HT-29 (cell line): Measurements from ENCODE around the gene ABCB6. TPM values are rescaled to one million over a fixed set of nuclear protein-coding genes. Genes with fewer than 3 reads are reported as not detected.

ENCODE experiments used
- DNase-seq: peaks from one replicate; pipeline ENCODE4 v3.0.0-alpha.2; 2015; ENCODE audit warnings: low spot score
- total RNA-seq: library from RNA; depleted of rRNA; stranded (reverse); fragments of >200 nt; shearing (Covaris generic); gene quantifications from 2 replicates; pipeline ENCODE4 v1.2.3, GENCODE V29; 2014

ABCB6 gene
- total RNA-seq, 1 experiment from 2014 or later, result 33.6 TPM

DNA sequence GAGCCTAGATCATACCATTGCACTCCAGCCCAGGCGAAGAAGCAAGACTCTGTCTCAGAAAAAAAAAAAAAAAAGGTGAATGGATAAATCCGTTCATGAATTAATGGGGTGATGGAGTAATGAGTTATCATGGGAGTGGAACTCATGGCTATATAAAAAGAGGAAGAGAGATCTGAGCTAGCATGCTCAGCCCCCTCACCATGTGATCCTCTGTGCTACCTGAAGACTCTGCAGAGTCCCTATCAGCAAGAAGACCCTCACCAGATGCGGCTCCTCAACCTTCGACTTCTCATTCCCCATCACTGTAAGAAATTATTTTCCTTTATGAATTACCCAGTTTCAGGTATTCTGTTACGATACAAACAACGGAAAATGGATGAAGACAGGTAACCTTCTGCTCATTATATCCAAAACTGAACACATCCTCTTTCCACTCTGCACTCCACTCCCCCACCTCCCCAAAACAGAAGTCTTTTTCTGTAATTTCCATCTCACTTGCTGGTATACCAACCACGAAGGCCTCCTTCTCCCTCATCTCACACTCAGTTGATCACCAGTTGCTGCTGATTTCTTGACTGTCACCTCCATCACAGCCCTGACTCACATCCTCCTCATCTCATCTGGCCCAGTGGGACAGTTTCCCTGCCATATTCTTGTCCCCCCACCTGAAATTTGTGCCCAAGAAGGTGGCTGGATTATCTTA is 31.9 kb downstream of the ABCB6 start:
- no peak for DNase-seq

- DNase-seq, result no peak
Measured at GRCh38 chr2:219184121-219184520, 34.6 kb downstream of the ABCB6 start.

DNA sequence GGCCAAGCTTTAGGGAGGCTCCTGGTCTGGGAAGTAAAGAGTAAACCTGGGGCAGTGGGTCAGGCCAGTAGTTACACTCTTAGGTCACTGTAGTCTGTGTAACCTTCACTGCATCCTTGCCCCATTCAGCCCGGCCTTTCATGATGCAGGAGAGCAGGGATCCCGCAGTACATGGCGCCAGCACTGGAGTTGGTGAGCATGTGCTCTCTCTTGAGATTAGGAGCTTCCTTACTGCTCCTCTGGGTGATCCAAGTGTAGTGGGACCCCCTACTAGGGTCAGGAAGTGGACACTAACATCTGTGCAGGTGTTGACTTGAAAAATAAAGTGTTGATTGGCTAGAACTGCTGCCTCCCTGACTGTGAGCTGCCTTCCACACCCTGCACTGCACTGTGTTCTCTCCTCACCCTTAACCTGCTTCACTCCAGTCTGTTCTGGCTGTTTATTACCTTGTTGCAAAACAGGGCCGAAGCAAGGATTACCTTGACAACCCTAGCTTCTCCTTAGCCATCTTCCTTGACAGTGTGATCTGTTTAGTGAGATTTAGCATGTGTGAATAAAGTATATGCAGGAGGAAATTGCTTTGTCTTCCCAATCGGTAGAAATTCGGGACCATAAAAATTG is 35.5 kb downstream of the ABCB6 start:
- no peak for DNase-seq

GRCh38 chr2:219182331-219183150 is 36.2 kb downstream of the ABCB6 start:
- DNase-seq, result no peak

DNA sequence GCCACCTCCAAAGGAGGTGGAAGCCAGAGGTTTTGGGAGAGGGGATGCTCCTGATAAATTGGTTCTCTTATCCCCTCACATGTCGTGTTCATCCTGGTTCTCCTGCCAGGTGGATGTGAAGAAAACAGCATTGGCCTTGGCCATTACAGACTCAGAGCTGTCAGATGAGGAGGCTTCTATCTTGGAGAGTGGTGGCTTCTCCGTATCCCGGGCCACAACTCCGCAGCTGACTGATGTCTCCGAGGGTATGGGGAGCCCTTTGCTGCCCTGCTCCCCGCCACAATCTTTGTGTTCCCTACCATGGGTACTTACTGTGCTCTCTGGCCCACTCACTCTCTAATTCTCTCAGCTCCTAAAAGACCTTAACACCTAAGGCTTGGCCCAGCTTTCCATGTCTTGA is 37.2 kb downstream of the ABCB6 start:
- DNase-seq, result no peak

- DNase-seq, result no peak
Measured at GRCh38 chr2:219180961-219181360, 37.8 kb downstream of the ABCB6 start.

GRCh38 chr2:219179601-219180465 is 38.9 kb downstream of the ABCB6 start:
- DNase-seq, result no peak

DNA sequence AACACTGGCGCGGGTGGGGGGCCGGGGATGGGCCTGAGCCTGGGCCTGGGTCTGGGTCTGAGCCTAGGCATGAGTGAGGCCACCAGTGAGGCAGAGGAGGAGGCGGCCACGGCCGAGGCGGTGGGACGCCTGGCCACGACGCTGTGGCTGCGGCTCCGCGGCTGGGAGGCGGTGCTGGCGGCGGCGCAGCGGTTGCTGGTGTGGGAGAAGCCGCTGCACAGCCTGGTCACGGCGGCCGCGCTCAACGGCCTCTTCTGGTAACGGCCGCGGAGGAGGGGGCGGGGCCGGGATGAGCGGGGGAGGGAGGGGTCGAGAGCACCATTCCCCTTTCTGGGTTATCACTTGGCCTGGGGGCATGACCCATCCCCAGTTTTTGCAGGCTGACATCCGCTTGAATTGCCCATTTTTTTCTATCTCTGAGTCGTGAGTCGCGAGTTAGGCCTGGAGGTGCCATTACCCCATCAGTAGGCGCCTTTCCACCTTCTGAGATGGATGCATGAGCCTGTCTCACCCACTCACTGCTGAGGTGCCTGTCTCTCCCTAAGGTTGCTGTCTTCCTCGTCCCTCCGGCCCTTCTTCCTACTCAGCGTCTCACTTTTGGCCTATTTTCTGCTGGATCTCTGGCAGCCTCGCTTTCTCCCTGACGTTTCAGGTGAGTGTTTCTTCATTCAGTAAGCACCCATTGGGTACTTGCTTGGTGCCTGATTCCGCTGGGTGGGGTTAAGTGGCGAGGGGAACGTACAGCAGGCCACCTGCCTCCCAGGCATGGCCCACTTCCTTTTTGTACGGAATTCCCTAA is 40.2 kb downstream of the ABCB6 start:
- DNase-seq, result peak; percentile 37

- DNase-seq, result peak; percentile 91
Measured at GRCh38 chr2:219177552-219178376, 41.0 kb downstream of the ABCB6 start, which contains the start of gene RETREG2. RETREG2 (plus strand) TSS chr2:219178275; CDS start chr2:219178353, 78 bp downstream.

GRCh38 chr2:219176818-219177551 is 41.8 kb downstream of the ABCB6 start, which contains the start of gene CNPPD1:
CNPPD1 (minus strand) TSS chr2:219176925; CDS start chr2:219176828, 97 bp downstream.
- DNase-seq, result peak; percentile 90

GRCh38 chr2:219175928-219176817 is 42.6 kb downstream of the ABCB6 start:
- DNase-seq, result peak; percentile 57

GRCh38 chr2:219175486-219175885 is 43.3 kb downstream of the ABCB6 start:
- no peak for DNase-seq

DNA sequence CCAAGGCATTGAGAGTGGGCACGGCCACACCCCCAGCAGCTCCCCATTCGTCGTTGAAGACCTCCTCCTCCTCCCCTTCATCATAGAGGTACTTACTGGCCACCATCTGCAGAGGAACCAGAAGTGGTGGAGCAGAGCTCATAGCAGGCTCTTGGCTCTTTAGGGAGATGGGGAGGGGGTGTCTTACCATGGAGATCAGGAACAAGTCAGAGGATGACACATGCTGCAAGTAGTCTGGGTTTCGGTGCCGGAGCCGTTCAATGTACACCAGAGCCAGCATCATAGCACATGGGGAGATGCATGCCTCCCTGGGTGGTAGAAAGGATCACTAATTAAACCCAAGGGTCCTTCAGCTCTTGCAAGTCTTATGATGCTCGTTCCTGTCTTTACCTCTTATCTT is 44.0 kb downstream of the ABCB6 start:
- DNase-seq, result no peak

DNA sequence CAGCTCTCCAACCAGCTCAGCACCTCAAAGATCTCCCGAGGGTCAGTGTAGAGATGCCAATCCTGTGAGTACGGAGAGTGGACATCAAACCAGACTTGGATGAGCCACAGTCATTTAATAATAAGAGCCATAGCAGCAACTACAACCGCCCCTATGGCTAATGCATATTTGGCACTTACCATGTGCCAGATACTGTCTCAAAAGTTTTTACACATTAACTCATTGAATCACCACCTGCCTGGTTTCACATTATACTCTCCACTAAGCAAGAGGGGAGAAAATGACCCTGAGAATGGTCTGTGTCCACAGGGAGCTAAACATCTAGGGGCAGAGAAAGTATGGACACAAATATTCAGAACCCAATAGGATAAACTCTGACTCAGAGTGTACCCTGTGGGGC is 44.6 kb downstream of the ABCB6 start:
- no peak for DNase-seq

GRCh38 chr2:219173176-219173575 is 45.6 kb downstream of the ABCB6 start:
- DNase-seq, result no peak

DNA sequence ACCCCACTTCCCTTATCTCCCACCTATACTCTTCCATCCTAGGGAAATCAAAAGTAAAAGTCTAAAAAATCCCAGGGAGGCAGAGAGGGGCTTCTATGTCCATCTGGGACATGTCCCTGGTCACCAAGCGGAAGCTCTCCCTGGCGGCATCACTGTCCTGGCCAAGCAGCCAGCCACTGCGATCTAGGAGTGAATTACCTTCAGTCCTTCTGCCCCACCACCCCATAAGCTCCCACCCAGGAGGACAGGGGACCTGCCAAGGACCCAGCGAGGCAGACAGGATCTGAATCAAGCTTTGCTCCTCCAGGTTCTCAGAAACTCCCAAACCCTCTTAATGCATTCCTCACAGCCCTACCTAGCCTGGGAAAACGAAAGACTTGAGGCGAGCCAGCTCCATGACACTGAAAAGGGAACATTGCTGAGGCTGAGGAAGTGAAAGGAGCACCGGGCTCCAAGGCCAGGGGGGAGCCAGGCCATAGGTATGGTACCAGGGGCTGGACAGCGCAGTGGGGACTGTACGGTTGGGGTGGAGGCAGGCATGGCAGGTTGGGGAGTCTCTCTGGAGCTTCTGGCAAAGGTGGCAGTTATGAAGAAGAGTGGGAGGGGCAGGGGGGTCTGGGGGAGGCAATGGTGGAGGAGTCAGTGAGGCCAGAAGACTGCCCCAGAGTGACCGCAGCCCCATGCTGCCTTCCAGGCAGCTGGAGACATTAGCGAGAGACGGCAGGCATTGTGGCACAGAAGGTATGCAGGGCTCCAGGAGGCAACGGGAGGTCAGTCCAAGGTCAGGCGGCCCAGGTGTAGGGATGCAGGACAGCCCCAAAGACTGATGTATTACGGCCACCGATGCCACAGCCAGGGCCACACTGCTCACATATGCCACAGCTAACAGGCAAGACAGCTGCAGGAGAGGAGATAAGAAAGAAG is 46.3 kb downstream of the ABCB6 start:
- no peak for DNase-seq

- DNase-seq, result peak; percentile 62
Measured at GRCh38 chr2:219171231-219171651, 47.5 kb downstream of the ABCB6 start.
